Measurements from ENCODE around the gene PTCH1. TPM values are rescaled to one million over a fixed set of nuclear protein-coding genes. Genes with fewer than 3 reads are reported as not detected.

The PTCH1 gene
- polyA plus RNA-seq, 2 of the 4 experiments (the other 2 are of a cell fraction) = 1.9 to 4.8 TPM

DNA sequence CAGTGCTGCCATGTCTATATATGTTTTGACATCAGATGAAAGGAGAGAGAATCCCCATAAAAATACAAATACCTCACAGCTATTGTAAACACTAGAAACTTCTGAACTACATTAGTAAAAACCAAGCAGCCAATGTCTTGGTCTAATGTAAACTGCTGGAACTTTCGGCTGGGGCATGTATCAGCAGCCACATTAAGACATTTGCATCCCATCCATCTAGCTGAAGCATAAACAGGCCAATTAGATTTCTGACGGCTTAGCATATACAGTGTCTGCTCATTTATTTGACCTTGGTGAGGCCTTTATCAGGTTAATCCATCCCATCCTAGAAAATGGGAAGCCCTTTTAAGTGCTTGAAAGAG, 65.7 kb downstream of the PTCH1 start:
- TF ChIP-seq CHD2 (IDR thresholded peaks at IDR 0.05; ENCODE audit: low read length, partially characterized antibody) (no peak), HDAC2 (IDR thresholded peaks at IDR 0.05) (no peak), HOXA7 (CRISPR knock-in tag; IDR thresholded peaks at IDR 0.05) (no peak), POLR2A (IDR thresholded peaks at IDR 0.05; ENCODE audit: low read length) (no peak), CEBPB (IDR thresholded peaks at IDR 0.05) (no peak), EHMT2 (IDR thresholded peaks at IDR 0.05; ENCODE audit: low read depth) (no peak), FOSL2 (IDR thresholded peaks at IDR 0.05) (no peak), FOSL2 (CRISPR knock-in tag; IDR thresholded peaks at IDR 0.05) (no peak), ZSCAN20 (CRISPR knock-in tag; IDR thresholded peaks at IDR 0.05) (no peak), FOXS1 (CRISPR knock-in tag; IDR thresholded peaks at IDR 0.05) (no peak), MAZ (IDR thresholded peaks at IDR 0.05; ENCODE audit: borderline replicate concordance, low read depth, low read length) (no peak)
- TF ChIP-seq, protein P1, sequence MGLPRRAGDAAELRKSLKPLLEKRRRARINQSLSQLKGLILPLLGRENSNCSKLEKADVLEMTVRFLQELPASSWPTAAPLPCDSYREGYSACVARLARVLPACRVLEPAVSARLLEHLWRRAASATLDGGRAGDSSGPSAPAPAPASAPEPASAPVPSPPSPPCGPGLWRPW (IDR thresholded peaks at IDR 0.05) = no peak
- no peaks in the 10 kb centered on the region for H3K4me1 ChIP-seq
- no peak overlapping the region for H3K4me3 ChIP-seq
- no peak for ATAC-seq
- no peak overlapping the region for H3K27ac ChIP-seq
- POLR2A ChIA-PET = no interaction called here
- CTCF ChIA-PET = interaction anchor here (0.9 to 1.1 kb wide), 3 partner anchors 10 to 897 kb away, joined by 3 read pairs; partner anchors contain the start of gene PCAT7
- H3K4me2 ChIP-seq = no peak overlapping the region
- no peak for DNase-seq (ENCODE audit: low read depth in 1 of 2, low spot score in 1 of 2)
- 78% methylated on average over 2 of the region's 2 CpGs for WGBS (ENCODE audit: missing lambda C conversion rate)
- no peak for FAIRE-seq
- no peaks in the 10 kb centered on the region for H3K9me3 ChIP-seq

DNA sequence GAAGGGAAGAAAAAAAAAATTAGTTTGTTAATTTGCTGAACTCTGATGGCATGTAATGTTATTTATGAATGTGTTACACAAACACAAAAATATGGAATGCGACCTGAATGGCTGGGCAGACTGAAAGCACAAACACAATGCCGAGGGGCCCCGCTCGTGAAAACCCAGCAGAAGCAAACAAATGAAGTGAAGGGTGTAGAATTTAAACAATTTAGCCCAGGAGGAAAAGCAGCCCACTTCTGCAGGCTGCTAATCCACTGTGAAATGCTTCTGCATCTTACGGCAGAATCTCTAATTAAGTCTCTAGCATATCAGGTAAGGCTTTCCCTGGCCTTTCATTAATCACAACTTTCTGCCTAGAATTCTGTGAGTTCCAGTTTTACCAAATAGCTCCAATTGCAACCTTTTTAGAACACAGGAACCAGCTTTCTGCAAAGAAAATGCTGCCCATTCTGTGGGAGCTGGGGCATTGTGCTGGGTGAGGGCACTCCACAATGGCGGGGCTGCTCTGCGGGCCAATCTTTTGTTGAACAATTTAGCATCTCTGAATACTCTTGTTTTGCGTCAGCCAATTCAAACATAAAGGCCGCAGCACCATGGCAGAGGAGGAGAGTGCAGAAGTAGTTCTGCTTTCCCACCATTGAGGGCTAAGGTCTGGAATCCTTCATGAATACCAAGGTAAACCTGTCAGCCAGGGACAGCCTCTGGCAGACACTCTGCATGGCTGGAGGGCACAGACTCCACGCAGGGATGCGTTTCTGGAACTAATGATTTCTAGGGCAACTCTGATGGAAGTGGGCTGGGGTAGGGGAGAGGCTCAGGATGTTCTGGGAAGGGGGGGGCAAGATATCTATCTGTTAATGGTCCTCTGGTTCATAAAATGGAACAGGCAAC, 66.4 kb downstream of the PTCH1 start:
- H3K4me1 ChIP-seq = no peaks in the 10 kb centered on the region
- ChIA-PET POLR2A (no interaction called here), CTCF (interaction anchor here (0.9 to 1.1 kb wide), 3 partner anchors 11 to 896 kb away, joined by 3 read pairs; partner anchors contain the start of gene PCAT7)
- WGBS (ENCODE audit: missing lambda C conversion rate) = 94% methylated on average over 11 of the region's 11 CpGs
- no peaks in the 10 kb centered on the region for H3K9me3 ChIP-seq
- no peak overlapping the region for H3K4me3 ChIP-seq
- TF ChIP-seq, protein P2, sequence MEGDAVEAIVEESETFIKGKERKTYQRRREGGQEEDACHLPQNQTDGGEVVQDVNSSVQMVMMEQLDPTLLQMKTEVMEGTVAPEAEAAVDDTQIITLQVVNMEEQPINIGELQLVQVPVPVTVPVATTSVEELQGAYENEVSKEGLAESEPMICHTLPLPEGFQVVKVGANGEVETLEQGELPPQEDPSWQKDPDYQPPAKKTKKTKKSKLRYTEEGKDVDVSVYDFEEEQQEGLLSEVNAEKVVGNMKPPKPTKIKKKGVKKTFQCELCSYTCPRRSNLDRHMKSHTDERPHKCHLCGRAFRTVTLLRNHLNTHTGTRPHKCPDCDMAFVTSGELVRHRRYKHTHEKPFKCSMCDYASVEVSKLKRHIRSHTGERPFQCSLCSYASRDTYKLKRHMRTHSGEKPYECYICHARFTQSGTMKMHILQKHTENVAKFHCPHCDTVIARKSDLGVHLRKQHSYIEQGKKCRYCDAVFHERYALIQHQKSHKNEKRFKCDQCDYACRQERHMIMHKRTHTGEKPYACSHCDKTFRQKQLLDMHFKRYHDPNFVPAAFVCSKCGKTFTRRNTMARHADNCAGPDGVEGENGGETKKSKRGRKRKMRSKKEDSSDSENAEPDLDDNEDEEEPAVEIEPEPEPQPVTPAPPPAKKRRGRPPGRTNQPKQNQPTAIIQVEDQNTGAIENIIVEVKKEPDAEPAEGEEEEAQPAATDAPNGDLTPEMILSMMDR (IDR thresholded peaks at IDR 0.05) = no peak
- no peak for TF ChIP-seq BHLHE40 (IDR thresholded peaks at IDR 0.05; ENCODE audit: low read depth, low read length)
- no peak overlapping the region for H3K27ac ChIP-seq
- FAIRE-seq = no peak
- DNase-seq (ENCODE audit: low read depth in 1 of 2, low spot score in 1 of 2) = no peak
- no peak overlapping the region for H3K4me2 ChIP-seq
- ATAC-seq = no peak

DNA sequence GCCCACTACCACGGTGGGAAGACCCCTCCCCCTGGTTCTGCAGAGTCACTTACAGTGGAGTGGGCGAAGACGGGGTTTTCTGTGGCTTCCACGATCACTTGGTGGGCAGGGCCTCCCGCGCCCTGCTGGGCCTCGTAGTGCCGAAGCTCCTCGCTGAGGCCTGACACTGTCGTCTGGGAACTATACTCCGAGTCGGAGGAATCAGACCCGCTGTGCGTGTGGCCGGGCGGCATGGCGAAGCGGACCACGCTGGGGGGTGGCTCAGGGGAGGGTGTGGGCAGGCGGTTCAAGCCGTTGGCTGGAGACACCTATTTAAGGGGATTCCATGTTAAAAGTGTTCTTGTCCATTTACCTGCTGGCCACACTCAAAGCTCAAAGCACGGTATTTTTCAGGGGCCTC, 67.8 kb downstream of the PTCH1 start:
- Histone ChIP-seq H3K27ac (no peak overlapping the region), H3K4me2 (no peak overlapping the region), H3K4me1 (no peaks in the 10 kb centered on the region), H3K4me3 (no peak overlapping the region), H3K9me3 (no peaks in the 10 kb centered on the region)
- 92% methylated on average over 15 of the region's 22 CpGs for WGBS (ENCODE audit: missing lambda C conversion rate)
- ATAC-seq = no peak
- POLR2A ChIA-PET = no interaction called here
- CTCF ChIA-PET = no interaction called here
- no peak for DNase-seq (ENCODE audit: low read depth in 1 of 2, low spot score in 1 of 2)
- no peak for FAIRE-seq
- TF ChIP-seq JUN (IDR thresholded peaks at IDR 0.05) = no peak
- TF ChIP-seq, protein P3, sequence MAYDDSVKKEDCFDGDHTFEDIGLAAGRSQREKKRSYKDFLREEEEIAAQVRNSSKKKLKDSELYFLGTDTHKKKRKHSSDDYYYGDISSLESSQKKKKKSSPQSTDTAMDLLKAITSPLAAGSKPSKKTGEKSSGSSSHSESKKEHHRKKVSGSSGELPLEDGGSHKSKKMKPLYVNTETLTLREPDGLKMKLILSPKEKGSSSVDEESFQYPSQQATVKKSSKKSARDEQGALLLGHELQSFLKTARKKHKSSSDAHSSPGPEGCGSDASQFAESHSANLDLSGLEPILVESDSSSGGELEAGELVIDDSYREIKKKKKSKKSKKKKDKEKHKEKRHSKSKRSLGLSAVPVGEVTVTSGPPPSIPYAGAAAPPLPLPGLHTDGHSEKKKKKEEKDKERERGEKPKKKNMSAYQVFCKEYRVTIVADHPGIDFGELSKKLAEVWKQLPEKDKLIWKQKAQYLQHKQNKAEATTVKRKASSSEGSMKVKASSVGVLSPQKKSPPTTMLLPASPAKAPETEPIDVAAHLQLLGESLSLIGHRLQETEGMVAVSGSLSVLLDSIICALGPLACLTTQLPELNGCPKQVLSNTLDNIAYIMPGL (CRISPR knock-in tag; IDR thresholded peaks at IDR 0.05; ENCODE audit: borderline replicate concordance) = no peak
- TF ChIP-seq RAD21 (conservative IDR thresholded peaks at IDR 0.05 in 1 of 2, IDR thresholded peaks at IDR 0.05 in 1 of 2) = no peak
- no peak for TF ChIP-seq CBX8 (IDR thresholded peaks at IDR 0.05)
- TF ChIP-seq RFX5 (IDR thresholded peaks at IDR 0.05) = no peak
- no peak for TF ChIP-seq ESRRA (IDR thresholded peaks at IDR 0.05; ENCODE audit: borderline replicate concordance, low read length)
- no peak for TF ChIP-seq HOXB13 (CRISPR knock-in tag; IDR thresholded peaks at IDR 0.05; ENCODE audit: low read depth)
- no peak for TF ChIP-seq HOXA7 (CRISPR knock-in tag; IDR thresholded peaks at IDR 0.05)
- TF ChIP-seq FOSL2 (IDR thresholded peaks at IDR 0.05) = no peak
- no peak for TF ChIP-seq FOSL2 (CRISPR knock-in tag; IDR thresholded peaks at IDR 0.05)
- no peak for TF ChIP-seq PHF8 (IDR thresholded peaks at IDR 0.05; ENCODE audit: borderline replicate concordance, low read depth)
